HepG2 (cell line): Measurements from ENCODE around the gene MAP2K1. TPM values are rescaled to one million over a fixed set of nuclear protein-coding genes. Genes with fewer than 3 reads are reported as not detected.

Experiments used
- CBX5 ChIP-seq: sonication (generic); formaldehyde crosslinking; IDR thresholded peaks from 2 replicates; pipeline ENCODE4 v1.4.0; 2020; ENCODE audit warnings: missing genetic modification reagents, borderline replicate concordance
- CCAR2 ChIP-seq: fragments of 200-400 bp; formaldehyde crosslinking; optimal IDR thresholded peaks from 2 replicates; pipeline ENCODE3; 2018; ENCODE audit warnings: low read depth, mild to moderate bottlenecking, low read length, moderate library complexity
- HDAC6 ChIP-seq: fragments of 200-600 bp; sonication (generic); IDR thresholded peaks from 2 replicates; pipeline ENCODE4 v1.7.0; 2017; ENCODE audit warnings: mild to moderate bottlenecking, antibody characterized with exemption, low read length, low read depth
- HHEX ChIP-seq: IDR thresholded peaks from 2 replicates; pipeline ENCODE4 v1.6.1; 2016; ENCODE audit warnings: control low read depth
- HNF4A ChIP-seq: sonication (generic); formaldehyde crosslinking; IDR thresholded peaks from 2 replicates; pipeline ENCODE4 v1.4.0; 2020; ENCODE audit warnings: missing genetic modification reagents
- MIER3 ChIP-seq: IDR thresholded peaks from 2 replicates; pipeline ENCODE4 v1.6.1; 2016; ENCODE audit warnings: missing compliant biosample characterization, borderline replicate concordance
- POGZ ChIP-seq: sonication (generic); formaldehyde crosslinking; IDR thresholded peaks from 2 replicates; pipeline ENCODE4 v1.4.0; 2020; ENCODE audit warnings: mild to moderate bottlenecking, missing genetic modification reagents
- PRDM10 ChIP-seq: sonication (generic); formaldehyde crosslinking; IDR thresholded peaks from 2 replicates; pipeline ENCODE4 v1.4.0; 2020; ENCODE audit warnings: low read depth, missing genetic modification reagents
- SRSF4 ChIP-seq: fragments of 200-400 bp; formaldehyde crosslinking; IDR thresholded peaks from one replicate; pipeline ENCODE4 v1.6.1; 2018; ENCODE audit warnings: mild to moderate bottlenecking, low read depth, low read length, moderate library complexity; ENCODE audit not compliant: poor library complexity, severe bottlenecking
- TEF ChIP-seq: sonication (generic); formaldehyde crosslinking; IDR thresholded peaks from 2 replicates; pipeline ENCODE4 v1.5.0; 2020; ENCODE audit warnings: missing genetic modification reagents
- ZBTB1 ChIP-seq: sonication (generic); formaldehyde crosslinking; IDR thresholded peaks from 2 replicates; pipeline ENCODE4 v1.4.0; 2020; ENCODE audit warnings: missing genetic modification reagents, borderline replicate concordance
- ZFP36L1 ChIP-seq: sonication (generic); formaldehyde crosslinking; IDR thresholded peaks from 2 replicates; pipeline ENCODE4 v1.8.0; 2022; ENCODE audit warnings: mild to moderate bottlenecking, missing genetic modification reagents, moderate library complexity
- ZHX2 ChIP-seq, 2 experiments: sonication (generic) in 1 of 2; formaldehyde crosslinking in 1 of 2; IDR thresholded peaks; 2 replicates each; pipeline versions ENCODE4 v1.6.1 to v1.9.0; 2014 to 2022; ENCODE audit warnings: antibody characterized with exemption in 1 of 2, borderline replicate concordance in 1 of 2, inconsistent platforms in 1 of 2, low read depth in 1 of 2, missing genetic modification reagents in 1 of 2
- ZIK1 ChIP-seq: sonication (generic); formaldehyde crosslinking; IDR thresholded peaks from 2 replicates; pipeline ENCODE4 v1.5.0; 2020; ENCODE audit warnings: mild to moderate bottlenecking, low read depth, missing genetic modification reagents, borderline replicate concordance
- ZNF296 ChIP-seq: sonication (generic); formaldehyde crosslinking; conservative IDR thresholded peaks from 2 replicates; pipeline ENCODE4 v1.5.0; 2020; ENCODE audit warnings: mild to moderate bottlenecking, missing genetic modification reagents
- ZNF33A ChIP-seq: sonication (generic); formaldehyde crosslinking; IDR thresholded peaks from 2 replicates; pipeline ENCODE4 v1.5.1; 2020; ENCODE audit warnings: missing genetic modification reagents, mild to moderate bottlenecking, moderate library complexity, borderline replicate concordance
- ZNF772 ChIP-seq: sonication (generic); formaldehyde crosslinking; IDR thresholded peaks from 2 replicates; pipeline ENCODE4 v1.5.0; 2020; ENCODE audit warnings: mild to moderate bottlenecking, missing genetic modification reagents
- ZSCAN29 ChIP-seq: sonication (generic); formaldehyde crosslinking; conservative IDR thresholded peaks from 2 replicates; pipeline ENCODE4 v1.4.0; 2020; ENCODE audit warnings: mild to moderate bottlenecking, missing genetic modification reagents
- polyA plus RNA-seq, 8 experiments: library from polyadenylated mRNA; depleted of rRNA in 3 of 8; stranded (reverse) in 7 of 8; unstranded in 1 of 8; fragments of >200 nt; fragmentation: Illumina TruSeq in 4 of 8; extraction: Trizol in 4 of 8; gene quantifications; 2 replicates each; pipeline versions ENCODE4 v1.2.1 to v1.2.3, GENCODE V29; 2011 to 2016; ENCODE audit warnings: low read depth in 4 of 8, missing spikeins in 1 of 8, mixed read lengths in 1 of 8; ENCODE audit not compliant: insufficient read depth in 1 of 8
- total RNA-seq, 5 experiments: library from RNA; depleted of rRNA; stranded (reverse); fragments of >200 nt; fragmentation: Illumina TruSeq; extraction: Trizol; gene quantifications; 2 replicates each; pipeline ENCODE4 v1.2.3, GENCODE V29; 2016; ENCODE audit warnings: low read depth in 1 of 5

MAP2K1 gene
- total and polyA plus RNA-seq, 2 of the 13 experiments (the other 11 are each of a cell fraction or from before 2014, with no cell fraction given): 24.1 to 49.2 TPM

- TF ChIP-seq ZHX2 (IDR thresholded peaks at IDR 0.05; ENCODE audit: low read depth) (peak; percentile 93), ZHX2 (CRISPR knock-in tag; IDR thresholded peaks at IDR 0.05; ENCODE audit: borderline replicate concordance) (no peak), HNF4A (no peak), ZNF296 (CRISPR knock-in tag) (no peak), ZBTB1 (CRISPR knock-in tag) (no peak), ZNF33A (CRISPR knock-in tag) (no peak), PRDM10 (CRISPR knock-in tag) (peak; percentile 87), ZIK1 (CRISPR knock-in tag) (no peak), SRSF4 (no peak), TEF (CRISPR knock-in tag) (no peak), ZNF772 (CRISPR knock-in tag) (peak; percentile 51; the same call in 1 of the 2 replicates), CBX5 (CRISPR knock-in tag) (peak; percentile 73; the same call in 1 of the 2 replicates), ZSCAN29 (CRISPR knock-in tag) (no peak), HDAC6 (no peak), POGZ (peak; percentile 98), CCAR2 (no peak), MIER3 (CRISPR knock-in tag) (peak; percentile 83; the same call in 1 of the 2 replicates), HHEX (CRISPR knock-in tag) (no peak), ZFP36L1 (CRISPR knock-in tag) (no peak)
Observed at GRCh38 chr15:66386204-66387123, at the start of gene MAP2K1 (continued).
